ENCODE results near the gene ZNF804B. TPM values are rescaled to one million over a fixed set of nuclear protein-coding genes. Genes with fewer than 3 reads are reported as not detected.

The ZNF804B gene
- total RNA-seq, 1 experiment from 2014 or later = not detected

DNA sequence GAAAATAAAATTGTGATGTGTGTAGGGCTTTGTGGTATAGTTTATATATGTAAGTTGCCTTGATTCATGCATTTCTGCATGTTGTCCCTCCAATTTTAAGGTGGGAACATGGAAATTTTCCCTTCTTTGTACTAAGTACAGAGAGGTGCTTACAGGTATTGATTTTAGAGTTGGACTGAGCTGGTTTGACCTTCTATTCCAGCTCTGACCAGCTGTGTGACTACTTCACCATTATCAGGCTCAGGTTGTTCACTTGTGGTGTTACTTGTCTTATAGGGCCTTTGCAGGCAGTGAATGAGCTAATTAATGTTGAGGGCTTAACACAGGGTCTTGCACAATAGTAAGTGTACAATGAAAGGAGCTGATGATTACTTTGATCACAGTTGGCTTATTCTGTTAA is 16.3 kb downstream of the ZNF804B start:
- H2BK12ac ChIP-seq (ENCODE audit: insufficient read length, low read depth, low read length) = no peak overlapping the region
- no peaks in the 10 kb centered on the region for H3K27me3 ChIP-seq (ENCODE audit: insufficient read depth, low read length)
- H3K27ac ChIP-seq (ENCODE audit: insufficient read length, low read depth, low read length) = no peak overlapping the region
- no peak overlapping the region for H3K18ac ChIP-seq (ENCODE audit: insufficient read length, low read depth, low read length)
- no peaks in the 10 kb centered on the region for H3K23me2 ChIP-seq (ENCODE audit: insufficient read length, low read depth, low read length, poor library complexity, severe bottlenecking)
- no peak overlapping the region for H2AK5ac ChIP-seq (ENCODE audit: insufficient read length, low read length)
- TF ChIP-seq, protein P1, sequence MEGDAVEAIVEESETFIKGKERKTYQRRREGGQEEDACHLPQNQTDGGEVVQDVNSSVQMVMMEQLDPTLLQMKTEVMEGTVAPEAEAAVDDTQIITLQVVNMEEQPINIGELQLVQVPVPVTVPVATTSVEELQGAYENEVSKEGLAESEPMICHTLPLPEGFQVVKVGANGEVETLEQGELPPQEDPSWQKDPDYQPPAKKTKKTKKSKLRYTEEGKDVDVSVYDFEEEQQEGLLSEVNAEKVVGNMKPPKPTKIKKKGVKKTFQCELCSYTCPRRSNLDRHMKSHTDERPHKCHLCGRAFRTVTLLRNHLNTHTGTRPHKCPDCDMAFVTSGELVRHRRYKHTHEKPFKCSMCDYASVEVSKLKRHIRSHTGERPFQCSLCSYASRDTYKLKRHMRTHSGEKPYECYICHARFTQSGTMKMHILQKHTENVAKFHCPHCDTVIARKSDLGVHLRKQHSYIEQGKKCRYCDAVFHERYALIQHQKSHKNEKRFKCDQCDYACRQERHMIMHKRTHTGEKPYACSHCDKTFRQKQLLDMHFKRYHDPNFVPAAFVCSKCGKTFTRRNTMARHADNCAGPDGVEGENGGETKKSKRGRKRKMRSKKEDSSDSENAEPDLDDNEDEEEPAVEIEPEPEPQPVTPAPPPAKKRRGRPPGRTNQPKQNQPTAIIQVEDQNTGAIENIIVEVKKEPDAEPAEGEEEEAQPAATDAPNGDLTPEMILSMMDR (conservative IDR thresholded peaks at IDR 0.05) = no peak
- no peaks in the 10 kb centered on the region for H3K9me3 ChIP-seq (ENCODE audit: control insufficient read depth, low read depth, low read length)
- H3K9me3 Mint-ChIP-seq = no peaks in the 10 kb centered on the region
- H3K9ac ChIP-seq (ENCODE audit: extremely low read depth, insufficient read length, low read length) = no peak overlapping the region
- H4K91ac ChIP-seq (ENCODE audit: insufficient read length, low read depth, low read length) = no peak overlapping the region
- H3K23ac ChIP-seq (ENCODE audit: insufficient read length, low read depth, low read length) = no peak overlapping the region
- H3K4me3 Mint-ChIP-seq = no peak overlapping the region
- H4K5ac ChIP-seq (ENCODE audit: insufficient read length, low read depth, low read length) = no peak overlapping the region
- H2BK15ac ChIP-seq (ENCODE audit: low read depth, low read length) = no peak overlapping the region
- H4K8ac ChIP-seq (replicated peaks; ENCODE audit: insufficient read length, low read depth, low read length) = no peak overlapping the region
- H3K27me3 Mint-ChIP-seq (ENCODE audit: low read depth) = no peaks in the 10 kb centered on the region
- no peak overlapping the region for H3K56ac ChIP-seq (ENCODE audit: insufficient read length, low read depth, low read length)
- no peaks in the 10 kb centered on the region for H3K79me1 ChIP-seq (ENCODE audit: insufficient read depth, low read depth, low read length, poor library complexity, severe bottlenecking)
- no peak overlapping the region for H3K27ac Mint-ChIP-seq
- H3K36me3 Mint-ChIP-seq (ENCODE audit: insufficient read depth in 1 of 3, low read depth in 3 of 3) = no peaks in the 10 kb centered on the region
- H3K4me2 ChIP-seq (ENCODE audit: insufficient read depth, insufficient read length, low read length) = no peak overlapping the region
- no peaks in the 10 kb centered on the region for H3K4me1 Mint-ChIP-seq
- H2BK20ac ChIP-seq (ENCODE audit: low read depth, low read length, poor library complexity, severe bottlenecking) = no peak overlapping the region
- no peaks in the 10 kb centered on the region for H4K20me1 ChIP-seq (ENCODE audit: control insufficient read depth, insufficient read depth, insufficient read length)
- no peak for DNase-seq
- no peak overlapping the region for H3K4ac ChIP-seq (ENCODE audit: low read depth, low read length)
- no peak overlapping the region for H3T11ph ChIP-seq (ENCODE audit: low read length)
- H3K79me2 ChIP-seq (ENCODE audit: insufficient read depth, low read length) = no peaks in the 10 kb centered on the region
- H3K4me1 ChIP-seq (ENCODE audit: insufficient read depth, low read length) = no peaks in the 10 kb centered on the region
- no peak overlapping the region for H2BK5ac ChIP-seq (ENCODE audit: insufficient read length, low read length)
- H2BK120ac ChIP-seq (ENCODE audit: low read depth, low read length, poor library complexity, severe bottlenecking) = no peak overlapping the region
- H3K14ac ChIP-seq (ENCODE audit: insufficient read depth, low read length) = no peak overlapping the region
- H2AFZ ChIP-seq (ENCODE audit: low read length) = no peak overlapping the region

All from H9 (cell line).